Breast epithelium (tissue), 4 donors: ENCODE measurements around the gene PTH1R. TPM values are rescaled to one million over a fixed set of nuclear protein-coding genes. Genes with fewer than 3 reads are reported as not detected.

Source experiments
- DNase-seq, 2 donors: peaks; one replicate each; pipeline ENCODE4 v3.0.0-alpha.2; 2019; ENCODE audit warnings: low spot score in 2 of 2
- H3K27ac ChIP-seq, 2 donors: fragments of 200-600 bp; sonication (generic) in 1 of 2; one replicate each; pipeline ENCODE4 v1.5.1; 2016 to 2019; ENCODE audit warnings: mild to moderate bottlenecking in 1 of 2
- H3K27me3 ChIP-seq, 2 donors: fragments of 200-600 bp; sonication (generic) in 1 of 2; one replicate each; pipeline versions ENCODE4 v1.5.1 to v1.6.0; 2017 to 2019; ENCODE audit warnings: control low read depth in 1 of 2, mild to moderate bottlenecking in 1 of 2
- H3K36me3 ChIP-seq: fragments of 200-600 bp; one replicate; pipeline ENCODE4 v1.5.1; 2019
- H3K4me1 ChIP-seq, 2 donors: fragments of 200-600 bp; sonication (generic); one replicate each; pipeline ENCODE4 v1.5.1; 2016 to 2019; ENCODE audit warnings: control low read depth in 1 of 2
- H3K4me3 ChIP-seq, 3 donors: fragments of 200-600 bp; sonication (generic); 1 replicate in 2 of 3; 2 replicates in 1 of 3; pipeline ENCODE4 v1.5.1; 2016 to 2019; ENCODE audit warnings: mild to moderate bottlenecking in 3 of 3, moderate library complexity in 2 of 3
- H3K9me3 ChIP-seq, 2 donors: fragments of 200-600 bp; sonication (generic) in 1 of 2; one replicate each; pipeline ENCODE4 v1.5.1; 2016 to 2019; ENCODE audit warnings: control low read depth in 1 of 2
- POLR2A ChIP-seq: fragments of 450-650 bp; IDR thresholded peaks from one replicate; pipeline ENCODE4 v1.6.1; 2016; ENCODE audit warnings: antibody characterized with exemption, mild to moderate bottlenecking, moderate library complexity
- POLR2AphosphoS5 ChIP-seq, 3 donors: sonication (generic); formaldehyde crosslinking; IDR thresholded peaks; one replicate each; pipeline ENCODE4 v1.6.1; 2017; ENCODE audit warnings: antibody characterized with exemption in 3 of 3
- intact Hi-C: fragments of 100-400 bp; cut with DNase I; formaldehyde crosslinking; loops from one replicate; pipeline ENCODE4 v1.15.1; 2023; ENCODE audit warnings: low total_unique reads
- total RNA-seq, 3 donors: library from RNA; depleted of rRNA; stranded (reverse); fragments of >200 nt; gene quantifications; one replicate each; pipeline ENCODE4 v1.1.0, GENCODE V29; 2016
- TF ChIP-seq, protein P1 (sequence below), 3 donors: fragments of 450-650 bp; IDR thresholded peaks; one replicate each; pipeline ENCODE4 v1.5.1; 2016 to 2017; ENCODE audit warnings: antibody characterized with exemption in 3 of 3, mild to moderate bottlenecking in 3 of 3, moderate library complexity in 3 of 3

PTH1R gene
- total RNA-seq, 3 donors from 2014 or later, result 4.7 to 38.2 (median 13.4) TPM

GRCh38 chr3:46852839-46853355 lies 24.6 kb upstream of the PTH1R start:
- TF ChIP-seq POLR2A (no peak), POLR2AphosphoS5 (IDR thresholded peaks at IDR 0.05) (no peak)
- TF ChIP-seq, protein P1, sequence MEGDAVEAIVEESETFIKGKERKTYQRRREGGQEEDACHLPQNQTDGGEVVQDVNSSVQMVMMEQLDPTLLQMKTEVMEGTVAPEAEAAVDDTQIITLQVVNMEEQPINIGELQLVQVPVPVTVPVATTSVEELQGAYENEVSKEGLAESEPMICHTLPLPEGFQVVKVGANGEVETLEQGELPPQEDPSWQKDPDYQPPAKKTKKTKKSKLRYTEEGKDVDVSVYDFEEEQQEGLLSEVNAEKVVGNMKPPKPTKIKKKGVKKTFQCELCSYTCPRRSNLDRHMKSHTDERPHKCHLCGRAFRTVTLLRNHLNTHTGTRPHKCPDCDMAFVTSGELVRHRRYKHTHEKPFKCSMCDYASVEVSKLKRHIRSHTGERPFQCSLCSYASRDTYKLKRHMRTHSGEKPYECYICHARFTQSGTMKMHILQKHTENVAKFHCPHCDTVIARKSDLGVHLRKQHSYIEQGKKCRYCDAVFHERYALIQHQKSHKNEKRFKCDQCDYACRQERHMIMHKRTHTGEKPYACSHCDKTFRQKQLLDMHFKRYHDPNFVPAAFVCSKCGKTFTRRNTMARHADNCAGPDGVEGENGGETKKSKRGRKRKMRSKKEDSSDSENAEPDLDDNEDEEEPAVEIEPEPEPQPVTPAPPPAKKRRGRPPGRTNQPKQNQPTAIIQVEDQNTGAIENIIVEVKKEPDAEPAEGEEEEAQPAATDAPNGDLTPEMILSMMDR (IDR thresholded peaks at IDR 0.05), result no peak
- no peak overlapping the region for H3K4me3 ChIP-seq
- no peaks in the 10 kb centered on the region for H3K36me3 ChIP-seq
- H3K4me1 ChIP-seq, result no peaks in the 10 kb centered on the region
- no peak for DNase-seq
- intact Hi-C loops, result no loop called here
- no peaks in the 10 kb centered on the region for H3K27me3 ChIP-seq
- no peaks in the 10 kb centered on the region for H3K9me3 ChIP-seq
- H3K27ac ChIP-seq, result no peak overlapping the region

DNA sequence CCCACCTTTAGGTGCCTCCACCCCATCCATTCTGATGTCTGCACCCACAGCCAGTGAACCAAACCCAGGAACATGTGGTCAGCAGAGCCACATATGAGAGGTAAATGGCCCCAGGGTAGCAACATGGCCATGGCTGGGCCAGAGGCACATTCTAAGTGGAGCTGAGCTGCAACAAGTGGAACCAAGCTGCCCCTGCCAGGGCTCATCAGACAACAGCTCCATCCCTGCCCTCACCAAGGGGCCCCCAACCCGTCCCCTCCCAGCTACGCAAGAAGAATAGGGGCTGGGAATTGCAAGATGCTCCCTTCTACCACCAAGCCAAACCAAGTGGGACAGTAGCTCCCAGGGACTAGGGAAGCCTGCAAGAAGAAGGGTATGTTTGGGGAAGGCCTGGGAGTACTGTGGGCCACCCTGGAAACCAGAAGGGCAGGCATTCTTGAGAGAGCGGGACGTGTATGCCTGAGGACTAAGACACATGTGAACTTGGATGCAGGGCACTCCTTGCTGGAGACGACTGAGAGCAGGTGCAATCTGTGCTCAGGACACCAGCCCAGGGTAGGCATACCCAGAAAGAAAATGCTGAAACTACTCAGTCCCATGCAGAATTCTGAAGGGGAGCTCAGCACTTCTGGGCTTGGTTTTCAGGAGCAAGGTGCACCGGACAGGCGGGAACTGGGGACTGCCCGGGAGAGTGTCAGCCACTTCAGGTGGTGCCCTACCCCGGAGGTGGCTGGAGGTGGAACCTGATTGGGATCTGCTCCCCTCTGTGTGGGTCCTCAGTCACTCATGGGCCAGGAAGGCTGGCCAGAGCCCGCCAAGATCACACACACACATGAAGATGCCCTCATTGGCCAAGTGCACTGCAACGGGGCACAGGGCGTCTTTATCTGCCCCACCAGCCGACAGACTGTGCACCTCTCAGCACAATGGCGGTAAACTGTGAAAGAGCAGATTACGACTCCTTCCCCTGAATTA lies 23.8 kb upstream of the PTH1R start:
- H3K4me1 ChIP-seq, result no peaks in the 10 kb centered on the region
- H3K9me3 ChIP-seq, result no peaks in the 10 kb centered on the region
- peak in 1 of 2 donors; percentile 36 for DNase-seq
- no peak overlapping the region for H3K27ac ChIP-seq
- no peaks in the 10 kb centered on the region for H3K27me3 ChIP-seq
- H3K4me3 ChIP-seq, result no peak overlapping the region
- TF ChIP-seq, protein P1 (IDR thresholded peaks at IDR 0.05), result no peak
- no peak for TF ChIP-seq POLR2A
- TF ChIP-seq POLR2AphosphoS5 (IDR thresholded peaks at IDR 0.05), result no peak
- intact Hi-C loops, result no loop called here
- H3K36me3 ChIP-seq, result no peaks in the 10 kb centered on the region

DNA sequence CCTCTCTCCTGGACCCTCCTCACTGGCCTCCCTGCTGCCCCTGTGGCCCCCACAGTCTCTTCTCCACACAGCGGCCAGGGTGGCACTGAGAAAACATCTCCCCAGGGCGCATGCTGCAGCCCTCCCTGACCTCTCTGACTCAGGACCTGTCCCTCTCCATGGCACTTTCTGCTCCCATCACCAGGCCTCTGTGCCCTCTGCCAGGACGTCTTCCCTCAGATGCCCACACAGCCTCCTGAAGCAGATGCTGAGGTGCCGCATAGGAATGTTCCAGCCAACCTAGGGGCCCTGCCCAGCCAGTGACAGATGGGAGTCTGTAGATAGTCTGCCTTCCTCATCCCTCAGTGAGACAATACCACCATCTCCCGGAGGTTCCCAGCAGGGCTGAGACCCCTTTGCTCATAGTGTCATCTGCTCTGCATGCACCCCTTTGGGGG lies 22.9 kb upstream of the PTH1R start:
- no peak overlapping the region for H3K4me3 ChIP-seq
- H3K27me3 ChIP-seq, result no peaks in the 10 kb centered on the region
- intact Hi-C loops, result no loop called here
- peak in 1 of 2 donors; percentile 44 for DNase-seq
- H3K27ac ChIP-seq, result no peak overlapping the region
- H3K36me3 ChIP-seq, result no peaks in the 10 kb centered on the region
- no peaks in the 10 kb centered on the region for H3K9me3 ChIP-seq
- TF ChIP-seq, protein P1 (IDR thresholded peaks at IDR 0.05), result no peak
- no peak for TF ChIP-seq POLR2AphosphoS5 (IDR thresholded peaks at IDR 0.05)
- no peak for TF ChIP-seq POLR2A
- no peaks in the 10 kb centered on the region for H3K4me1 ChIP-seq

DNA sequence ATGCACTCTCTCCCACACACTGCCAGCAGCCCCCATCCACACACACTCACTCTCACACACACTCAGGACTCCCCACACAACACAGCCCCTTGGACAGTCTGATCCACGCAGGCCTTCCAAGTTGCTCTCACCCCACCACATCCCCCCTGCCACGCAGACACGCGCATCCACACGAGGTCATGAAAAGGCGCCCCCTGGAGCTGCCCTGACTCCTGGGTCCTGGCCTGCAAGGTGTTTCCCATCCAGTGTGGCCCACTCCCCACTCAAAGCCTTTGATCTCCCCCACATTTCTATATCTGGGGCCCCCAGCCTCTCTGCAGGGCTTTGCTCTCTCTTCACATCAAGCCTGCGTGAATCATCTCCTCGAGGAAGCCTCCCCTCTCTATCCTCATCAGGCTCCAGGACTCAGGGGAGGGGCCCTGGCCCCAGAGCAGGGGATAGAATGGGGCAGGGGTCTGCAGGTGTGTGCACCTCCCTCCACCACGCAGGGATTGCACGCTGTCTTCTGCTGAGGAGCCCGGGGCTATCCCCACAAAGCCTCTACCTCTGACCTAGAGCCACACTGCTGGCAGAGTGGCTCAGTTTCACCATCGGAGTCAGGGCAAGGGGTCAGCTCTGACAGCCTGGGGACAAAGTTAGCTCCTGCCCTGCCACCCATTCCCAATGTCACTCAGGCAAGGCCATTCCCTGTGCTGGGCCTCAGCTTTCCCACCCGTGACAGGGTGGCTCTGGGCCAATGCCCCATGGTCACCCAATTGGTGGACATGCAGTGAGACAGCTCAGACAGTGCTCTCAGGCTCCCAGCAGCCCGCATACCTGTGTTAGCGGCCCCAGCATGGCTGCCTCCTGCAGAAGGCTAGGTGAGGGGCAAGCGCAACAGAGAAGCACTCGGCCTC lies 20.7 kb upstream of the PTH1R start:
- H3K4me3 ChIP-seq, result no peak overlapping the region
- no peaks in the 10 kb centered on the region for H3K27me3 ChIP-seq
- H3K36me3 ChIP-seq, result no peaks in the 10 kb centered on the region
- no peak for TF ChIP-seq POLR2A
- no peak for TF ChIP-seq POLR2AphosphoS5 (IDR thresholded peaks at IDR 0.05)
- TF ChIP-seq, protein P1 (IDR thresholded peaks at IDR 0.05), result no peak
- no peaks in the 10 kb centered on the region for H3K9me3 ChIP-seq
- H3K4me1 ChIP-seq, result no peaks in the 10 kb centered on the region
- intact Hi-C loops, result no loop called here
- no peak overlapping the region for H3K27ac ChIP-seq
- DNase-seq, result peak in 1 of 2 donors; percentile 41
